Uterus (tissue), 2 donors: Measurements from ENCODE around the gene ANKRD62.

Experiments
- CTCF ChIP-seq, 4 experiments: fragments of 200-600 bp in 2 of 4; fragments of 450-650 bp in 2 of 4; sonication (generic) in 2 of 4; IDR thresholded peaks; one replicate each; pipeline ENCODE4 v1.5.1; 2016 to 2019; ENCODE audit warnings: antibody characterized with exemption in 4 of 4, mild to moderate bottlenecking in 2 of 4, moderate library complexity in 1 of 4
- POLR2A ChIP-seq, 2 donors: fragments of 450-650 bp; IDR thresholded peaks; one replicate each; pipeline ENCODE4 v1.6.1; 2016; ENCODE audit warnings: antibody characterized with exemption in 2 of 2, mild to moderate bottlenecking in 1 of 2, moderate library complexity in 1 of 2

GRCh38 chr18:12159446-12159845 is 65.8 kb downstream of the ANKRD62 start:
- TF ChIP-seq CTCF (IDR thresholded peaks at IDR 0.05) (no peak), POLR2A (IDR thresholded peaks at IDR 0.05) (no peak)
